ENCODE measurements around the gene DNAJC11.

DNAJC11 gene

GRCh38 chr1:6694121-6694713, 7.4 kb downstream of the DNAJC11 start:
- TF ChIP-seq CSDC2 (CRISPR knock-in tag; IDR thresholded peaks at IDR 0.05) (no peak), ZFP30 (CRISPR knock-in tag; IDR thresholded peaks at IDR 0.05) (no peak), ZNF565 (CRISPR knock-in tag; conservative IDR thresholded peaks at IDR 0.05; ENCODE audit: low read depth) (no peak), POU6F1 (CRISPR knock-in tag; IDR thresholded peaks at IDR 0.05; ENCODE audit: borderline replicate concordance, low read depth) (no peak), OSR1 (CRISPR knock-in tag; IDR thresholded peaks at IDR 0.05) (no peak), ZNF8 (CRISPR knock-in tag; IDR thresholded peaks at IDR 0.05) (no peak), ZNF70 (CRISPR knock-in tag; IDR thresholded peaks at IDR 0.05) (no peak), BACH2 (CRISPR knock-in tag; IDR thresholded peaks at IDR 0.05; ENCODE audit: borderline replicate concordance) (no peak), PATZ1 (CRISPR knock-in tag; IDR thresholded peaks at IDR 0.05; ENCODE audit: borderline replicate concordance) (no peak)
- ATAC-seq = no peak

GRCh38 chr1:6692956-6693355, 8.7 kb downstream of the DNAJC11 start:
- no peak for TF ChIP-seq SNAI2 (CRISPR knock-in tag; IDR thresholded peaks at IDR 0.05)
- TF ChIP-seq TOX (CRISPR knock-in tag; IDR thresholded peaks at IDR 0.05; ENCODE audit: borderline replicate concordance) = no peak
- TF ChIP-seq CSDC2 (CRISPR knock-in tag; IDR thresholded peaks at IDR 0.05) = no peak
- no peak for TF ChIP-seq ZNF565 (CRISPR knock-in tag; conservative IDR thresholded peaks at IDR 0.05; ENCODE audit: low read depth)
- no peak for TF ChIP-seq POU6F1 (CRISPR knock-in tag; IDR thresholded peaks at IDR 0.05; ENCODE audit: borderline replicate concordance, low read depth)
- TF ChIP-seq ZFP3 (CRISPR knock-in tag; IDR thresholded peaks at IDR 0.05) = no peak
- TF ChIP-seq RARB (CRISPR knock-in tag; IDR thresholded peaks at IDR 0.05) = no peak
- no peak for TF ChIP-seq PATZ1 (CRISPR knock-in tag; IDR thresholded peaks at IDR 0.05; ENCODE audit: borderline replicate concordance)
- no peak for TF ChIP-seq ZFP30 (CRISPR knock-in tag; IDR thresholded peaks at IDR 0.05)
- TF ChIP-seq ISL1 (CRISPR knock-in tag; IDR thresholded peaks at IDR 0.05) = no peak
- no peak for TF ChIP-seq ARNTL (CRISPR knock-in tag; IDR thresholded peaks at IDR 0.05; ENCODE audit: borderline replicate concordance, low read depth)
- no peak for TF ChIP-seq ZC3H10 (CRISPR knock-in tag; IDR thresholded peaks at IDR 0.05)
- no peak for ATAC-seq

- no peak for ATAC-seq
- no peak for TF ChIP-seq ZNF70 (CRISPR knock-in tag; IDR thresholded peaks at IDR 0.05)
- TF ChIP-seq ESRRG (CRISPR knock-in tag; IDR thresholded peaks at IDR 0.05) = no peak
- TF ChIP-seq PATZ1 (CRISPR knock-in tag; IDR thresholded peaks at IDR 0.05; ENCODE audit: borderline replicate concordance) = no peak
- no peak for TF ChIP-seq ZNF8 (CRISPR knock-in tag; IDR thresholded peaks at IDR 0.05)
- no peak for TF ChIP-seq TOX (CRISPR knock-in tag; IDR thresholded peaks at IDR 0.05; ENCODE audit: borderline replicate concordance)
- TF ChIP-seq ARNTL (CRISPR knock-in tag; IDR thresholded peaks at IDR 0.05; ENCODE audit: borderline replicate concordance, low read depth) = no peak
- no peak for TF ChIP-seq ZC3H10 (CRISPR knock-in tag; IDR thresholded peaks at IDR 0.05)
- no peak for TF ChIP-seq RARB (CRISPR knock-in tag; IDR thresholded peaks at IDR 0.05)
- TF ChIP-seq PPARA (CRISPR knock-in tag; IDR thresholded peaks at IDR 0.05; ENCODE audit: borderline replicate concordance) = no peak
- no peak for TF ChIP-seq ZFP30 (CRISPR knock-in tag; IDR thresholded peaks at IDR 0.05)
Observed at GRCh38 chr1:6691507-6691906, 10.1 kb downstream of the DNAJC11 start.
